HG02588 (cell line): ENCODE results near the gene NBL1.

Experiments used
- ATAC-seq: cut with Tn5 transposase; IDR thresholded peaks from one replicate; pipeline ENCODE4 v1.9.1; 2021; ENCODE audit warnings: mild to moderate bottlenecking, moderate library complexity; ENCODE audit not compliant: unreplicated experiment

NBL1 gene

DNA sequence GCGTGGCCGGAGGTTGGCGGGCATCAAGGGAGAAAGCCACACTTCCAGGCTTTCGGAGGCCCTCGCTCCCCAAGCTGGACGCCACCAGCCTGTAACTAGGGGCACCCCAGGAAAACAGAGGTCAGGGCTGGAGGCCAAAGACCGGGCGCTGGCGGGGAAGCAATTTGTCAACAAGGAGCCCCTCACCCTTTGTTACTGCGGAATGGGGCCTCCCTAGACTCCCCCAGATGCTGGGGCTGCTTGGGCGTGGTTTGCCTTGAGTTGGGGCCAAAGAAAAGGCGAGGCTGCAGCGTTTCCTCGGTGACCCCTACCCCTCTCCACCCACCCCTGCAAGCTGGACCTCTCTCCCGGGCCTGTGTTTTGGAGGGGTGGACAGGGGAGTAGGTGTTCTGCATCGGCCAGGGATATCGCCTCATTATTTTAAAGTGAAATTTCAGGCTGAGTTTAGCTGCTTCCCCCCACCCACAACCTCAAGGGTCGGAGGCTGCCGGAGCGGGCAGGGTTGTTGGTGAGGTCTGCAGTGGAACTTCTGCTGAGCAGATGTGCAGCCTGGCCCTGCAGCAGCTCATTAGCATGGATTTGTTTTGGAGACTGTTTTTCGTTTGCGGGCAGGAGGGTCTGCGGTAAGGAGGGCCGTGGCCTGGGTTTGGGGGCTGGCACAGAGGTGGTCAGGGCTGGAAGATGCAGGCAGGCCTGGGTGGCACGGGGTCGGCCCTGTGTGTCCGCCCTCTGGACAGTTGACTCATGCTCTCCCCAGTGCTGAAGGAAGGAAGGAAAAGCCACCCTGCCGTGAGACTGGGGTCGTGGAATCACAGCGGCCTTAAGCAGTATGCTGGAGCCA lies 1.5 kb downstream of the NBL1 start:
- ATAC-seq, result no peak

DNA sequence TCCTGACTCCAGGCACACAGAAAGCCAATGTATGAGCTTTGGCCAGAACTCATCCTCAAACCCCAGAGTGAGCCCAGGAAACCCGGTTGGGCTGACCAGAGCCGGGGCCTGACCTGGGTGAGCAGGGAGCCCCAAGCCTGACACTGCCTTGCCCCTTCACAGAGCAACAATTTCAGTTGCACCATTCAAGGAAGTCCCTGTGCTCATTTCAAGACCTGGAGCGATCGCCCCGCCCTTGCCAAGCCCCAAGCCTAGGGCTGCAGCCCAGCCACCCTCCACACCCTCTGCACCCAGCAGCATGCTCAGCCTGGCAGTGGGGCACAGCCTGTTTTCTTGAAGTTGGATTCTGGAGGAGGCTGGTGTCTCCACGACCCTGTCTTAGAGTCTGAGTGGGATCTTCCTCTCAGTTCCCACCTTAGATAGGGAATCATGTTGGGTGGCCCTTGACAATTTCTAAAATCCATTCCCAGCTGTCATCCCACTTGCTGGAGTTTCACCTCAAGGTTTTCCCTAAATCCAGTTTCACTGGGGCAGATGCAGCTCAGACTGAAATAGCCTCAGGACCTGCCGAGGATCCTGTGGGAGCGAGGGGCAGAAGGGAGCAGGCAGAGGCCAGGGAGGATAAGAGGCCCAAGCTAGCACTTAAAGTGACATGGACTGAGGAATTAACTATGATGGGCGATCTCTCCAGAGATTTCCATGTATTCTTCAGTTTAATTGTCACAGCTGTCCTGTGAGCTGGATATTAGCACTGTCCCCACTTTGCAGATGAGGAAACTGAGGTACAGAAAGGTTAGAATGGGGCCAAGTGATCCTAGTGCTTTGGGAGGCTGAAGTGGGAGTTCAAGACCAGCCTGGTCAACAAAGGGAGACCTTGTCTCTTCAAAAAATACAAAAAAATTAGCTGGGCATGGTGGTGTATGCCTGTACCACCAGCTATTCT lies 2.5 kb downstream of the NBL1 start:
- ATAC-seq, result no peak

DNA sequence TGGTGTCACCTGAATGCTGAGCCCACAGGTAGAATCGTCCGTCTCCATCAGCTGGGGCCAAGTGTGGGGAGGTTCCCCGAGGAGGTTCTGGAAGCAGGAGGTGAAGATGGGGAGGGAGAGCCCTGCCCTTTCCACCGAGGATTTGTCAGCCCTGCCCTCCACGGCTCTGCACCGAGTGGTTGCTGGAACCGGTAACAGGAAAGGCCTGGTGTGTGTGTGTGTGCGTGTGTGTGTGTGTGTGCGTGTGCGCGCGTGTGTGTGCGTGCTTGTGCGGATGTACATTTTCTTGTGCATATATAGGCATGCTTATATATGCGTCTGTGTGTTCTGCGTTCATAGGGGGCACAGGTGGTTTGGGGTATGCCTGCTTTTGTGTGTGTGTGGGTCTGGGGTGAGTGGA lies 3.5 kb downstream of the NBL1 start:
- no peak for ATAC-seq

DNA sequence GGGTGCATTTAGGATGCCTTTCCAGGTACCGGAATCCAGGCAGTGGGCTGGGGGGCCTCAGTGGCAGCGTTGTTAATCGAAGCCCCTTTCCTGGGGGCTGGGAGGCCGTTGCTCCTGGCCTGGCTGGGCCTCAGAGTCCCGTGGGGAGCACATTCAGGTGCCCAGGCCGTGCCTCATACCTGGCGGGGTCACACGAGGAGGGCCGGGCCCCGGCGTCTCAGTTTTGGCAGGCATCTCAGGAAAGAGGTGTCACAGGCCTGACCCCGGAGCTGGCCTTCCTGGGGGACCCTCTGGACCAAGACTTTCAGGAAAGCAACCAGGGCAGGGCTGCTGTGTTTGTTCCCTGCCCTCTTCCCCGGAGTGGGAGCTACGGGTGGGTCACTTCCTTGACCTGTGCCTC lies 4.1 kb downstream of the NBL1 start:
- no peak for ATAC-seq

DNA sequence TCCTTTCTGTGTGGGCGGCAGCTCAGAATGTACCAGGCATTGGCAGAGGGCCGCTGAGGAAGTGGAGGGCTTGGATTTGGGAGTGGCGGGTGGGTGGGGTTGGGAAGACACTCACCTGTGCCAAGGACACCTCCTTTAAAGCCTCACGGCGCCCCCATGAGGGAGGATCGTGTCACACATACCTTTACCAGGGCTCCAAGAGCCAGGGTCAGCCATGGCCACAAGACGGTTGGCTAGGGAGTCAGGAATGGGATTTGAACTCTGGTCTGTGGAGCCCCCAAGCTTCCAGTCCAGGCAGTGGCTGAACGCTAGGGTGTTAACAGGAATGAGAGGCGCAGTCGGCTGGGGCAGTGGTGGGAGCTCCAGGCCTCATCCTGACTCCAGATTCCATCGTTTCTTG lies 4.6 kb downstream of the NBL1 start:
- no peak for ATAC-seq

DNA sequence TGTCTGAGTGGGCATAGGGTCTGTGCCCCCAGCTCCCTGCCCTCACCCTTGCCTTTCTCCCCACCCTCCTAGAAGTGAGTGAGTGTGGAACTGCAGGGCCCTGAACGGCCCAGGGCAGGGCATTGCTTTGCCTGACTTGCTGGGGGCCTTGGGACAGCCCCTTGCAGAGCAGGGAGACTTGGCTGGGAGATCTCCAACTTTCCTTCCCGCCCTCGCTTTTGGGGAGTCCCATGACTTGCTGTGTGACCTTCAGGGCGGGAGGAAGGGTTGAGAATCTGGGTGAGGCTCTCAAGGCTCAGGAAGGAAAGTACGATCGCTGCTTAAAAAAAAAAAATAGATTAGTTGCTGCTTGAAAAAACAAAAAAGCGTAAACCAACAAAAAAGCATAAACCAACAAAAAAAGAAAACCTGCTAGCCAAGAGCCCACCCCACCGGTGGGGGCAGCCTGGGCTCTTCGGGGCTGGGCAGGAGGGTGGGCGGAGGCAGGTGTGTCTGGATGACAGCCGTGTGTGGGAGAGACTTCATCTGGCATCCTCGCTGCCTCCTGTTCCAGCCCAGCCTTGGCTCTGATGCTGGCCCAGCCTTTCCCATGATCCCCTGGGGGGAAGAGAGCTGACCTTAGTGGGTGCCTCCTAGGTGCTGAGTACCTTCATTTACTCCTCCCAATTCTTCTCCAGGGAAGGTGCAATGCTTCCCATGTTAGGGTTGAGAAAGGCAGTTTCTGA lies 6.5 kb downstream of the NBL1 start:
- ATAC-seq, result no peak

DNA sequence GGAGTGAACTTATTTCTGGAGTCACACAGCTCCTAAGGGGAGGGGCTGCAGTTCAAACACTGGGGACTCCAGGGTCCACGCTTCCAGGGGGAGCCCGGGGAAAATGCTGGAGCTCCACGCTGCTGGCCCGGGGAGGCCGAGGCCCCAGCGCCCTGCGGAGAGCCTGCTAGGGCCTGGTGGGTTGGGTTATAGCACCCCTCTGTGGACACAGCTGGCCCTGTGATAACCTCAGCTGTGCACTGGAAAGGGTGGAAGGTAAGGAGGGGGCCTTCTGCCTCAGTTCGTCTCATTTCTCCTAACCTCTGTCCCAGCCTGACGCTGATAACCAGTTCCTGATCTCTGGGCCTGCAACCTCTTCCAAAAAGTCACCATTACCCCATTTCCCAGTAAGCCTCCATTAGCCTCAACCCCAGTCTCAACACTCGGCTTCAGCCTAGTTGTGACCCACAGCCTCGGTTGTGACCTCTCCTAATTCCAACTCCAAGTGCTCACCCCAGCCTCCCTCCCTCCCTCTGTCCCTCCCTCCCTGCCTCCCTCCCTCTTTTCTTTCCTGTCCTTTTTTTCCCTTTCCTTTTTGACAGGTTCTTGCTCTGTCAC lies 7.1 kb downstream of the NBL1 start:
- ATAC-seq, result no peak

DNA sequence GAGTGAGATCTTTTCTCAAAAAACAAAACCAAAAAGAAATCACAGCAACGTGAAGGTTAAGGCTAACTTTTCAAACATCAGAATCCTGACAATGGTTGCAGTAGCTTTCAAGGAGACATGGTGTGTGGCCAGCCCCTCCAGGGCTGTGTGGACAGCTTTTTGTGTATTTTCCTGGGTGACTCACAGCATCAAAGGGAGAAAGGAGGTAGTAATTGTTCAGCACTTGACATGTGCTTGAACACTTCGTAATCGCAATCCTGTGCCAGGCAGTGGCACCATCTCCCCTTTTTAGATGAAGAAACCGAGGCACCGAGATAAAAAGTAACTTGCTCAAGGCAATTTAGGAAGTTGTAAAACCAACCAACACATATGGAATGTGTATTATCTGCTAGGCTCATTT lies 10.3 kb downstream of the NBL1 start:
- no peak for ATAC-seq

DNA sequence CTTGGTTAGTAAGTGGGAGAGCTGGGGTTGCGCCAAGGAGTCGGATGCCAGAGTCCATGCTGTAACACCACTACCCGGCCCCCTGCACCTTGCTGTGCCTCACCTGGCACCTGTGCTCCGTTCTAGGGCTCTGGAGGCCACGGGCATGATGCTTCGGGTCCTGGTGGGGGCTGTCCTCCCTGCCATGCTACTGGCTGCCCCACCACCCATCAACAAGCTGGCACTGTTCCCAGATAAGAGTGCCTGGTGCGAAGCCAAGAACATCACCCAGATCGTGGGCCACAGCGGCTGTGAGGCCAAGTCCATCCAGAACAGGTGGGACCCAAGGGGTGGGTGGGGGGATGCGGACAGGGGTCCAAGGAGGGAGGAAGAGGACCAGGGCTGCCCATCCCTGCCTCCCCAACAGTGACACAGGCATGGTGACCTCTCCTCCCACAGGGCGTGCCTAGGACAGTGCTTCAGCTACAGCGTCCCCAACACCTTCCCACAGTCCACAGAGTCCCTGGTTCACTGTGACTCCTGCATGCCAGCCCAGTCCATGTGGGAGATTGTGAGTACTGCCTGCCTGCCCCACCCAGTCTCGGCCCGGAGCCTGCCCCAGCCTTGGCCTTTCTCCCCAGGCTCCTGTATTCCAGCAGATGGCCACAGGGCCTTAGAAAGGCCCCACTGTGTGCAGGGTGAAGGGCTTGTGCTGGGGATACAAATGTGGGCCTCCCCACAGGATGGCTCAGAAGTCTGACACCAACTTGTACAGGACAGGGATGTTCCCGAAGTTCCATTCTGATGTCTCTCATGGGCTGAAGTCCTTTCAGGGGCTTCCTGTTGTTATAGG lies 11.0 kb downstream of the NBL1 start:
- ATAC-seq, result no peak

DNA sequence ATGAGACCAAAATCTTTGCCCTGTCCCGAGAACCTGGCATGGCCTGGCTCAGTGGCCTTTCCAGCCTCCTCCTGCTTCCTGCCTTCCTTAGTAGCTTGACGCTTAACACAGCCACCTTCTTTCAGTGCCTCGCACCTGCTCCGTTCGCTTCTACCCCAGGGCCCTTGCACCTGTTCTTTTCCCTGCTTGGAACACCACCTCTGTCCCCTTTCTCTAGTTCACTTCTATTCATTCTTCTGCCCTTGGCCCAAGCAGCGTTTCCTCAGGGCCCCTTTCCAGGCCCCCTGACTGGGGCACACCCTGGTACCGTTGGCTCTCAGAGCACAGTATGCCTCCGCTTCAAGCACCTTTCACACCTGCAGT lies 11.6 kb downstream of the NBL1 start:
- no peak for ATAC-seq

DNA sequence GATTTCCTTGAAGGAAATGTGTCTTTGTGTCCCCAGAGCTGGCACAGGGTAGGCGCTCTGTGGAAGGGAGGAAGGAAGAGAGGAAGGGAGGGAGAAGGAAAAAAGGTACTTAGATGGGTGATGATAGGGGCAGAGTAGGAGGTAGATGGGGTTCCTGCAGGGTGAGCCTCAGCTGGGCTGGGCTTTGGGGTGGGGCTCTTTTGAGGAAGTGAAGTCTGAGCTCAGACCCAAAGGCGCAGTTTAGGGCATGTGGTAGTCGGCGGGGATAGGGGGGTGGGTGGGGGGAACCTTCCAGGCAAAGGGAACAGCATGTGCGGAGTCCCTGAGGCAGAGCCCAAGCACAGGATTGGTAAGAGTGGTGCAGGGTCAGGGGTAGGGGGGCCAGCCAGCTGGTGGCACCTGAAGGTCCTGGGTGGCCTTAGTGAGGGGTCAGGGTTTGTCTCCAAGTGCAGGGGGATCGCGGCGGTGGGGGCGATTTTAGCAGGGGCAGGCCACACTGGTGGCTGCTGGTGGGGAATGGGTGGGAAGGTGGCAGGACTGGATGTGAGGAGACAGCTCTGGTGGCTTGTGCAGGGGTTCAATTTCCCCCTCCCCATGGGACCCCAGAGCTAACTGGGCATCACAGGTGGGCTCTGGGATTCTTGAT lies 12.1 kb downstream of the NBL1 start:
- no peak for ATAC-seq

DNA sequence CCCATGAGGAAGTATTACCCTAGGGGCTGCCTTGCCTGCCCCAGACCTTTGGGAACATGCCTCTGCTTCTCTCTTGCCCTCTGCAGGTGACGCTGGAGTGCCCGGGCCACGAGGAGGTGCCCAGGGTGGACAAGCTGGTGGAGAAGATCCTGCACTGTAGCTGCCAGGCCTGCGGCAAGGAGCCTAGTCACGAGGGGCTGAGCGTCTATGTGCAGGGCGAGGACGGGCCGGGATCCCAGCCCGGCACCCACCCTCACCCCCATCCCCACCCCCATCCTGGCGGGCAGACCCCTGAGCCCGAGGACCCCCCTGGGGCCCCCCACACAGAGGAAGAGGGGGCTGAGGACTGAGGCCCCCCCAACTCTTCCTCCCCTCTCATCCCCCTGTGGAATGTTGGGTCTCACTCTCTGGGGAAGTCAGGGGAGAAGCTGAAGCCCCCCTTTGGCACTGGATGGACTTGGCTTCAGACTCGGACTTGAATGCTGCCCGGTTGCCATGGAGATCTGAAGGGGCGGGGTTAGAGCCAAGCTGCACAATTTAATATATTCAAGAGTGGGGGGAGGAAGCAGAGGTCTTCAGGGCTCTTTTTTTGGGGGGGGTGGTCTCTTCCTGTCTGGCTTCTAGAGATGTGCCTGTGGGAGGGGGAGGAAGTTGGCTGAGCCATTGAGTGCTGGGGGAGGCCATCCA lies 12.8 kb downstream of the NBL1 start:
- no peak for ATAC-seq

DNA sequence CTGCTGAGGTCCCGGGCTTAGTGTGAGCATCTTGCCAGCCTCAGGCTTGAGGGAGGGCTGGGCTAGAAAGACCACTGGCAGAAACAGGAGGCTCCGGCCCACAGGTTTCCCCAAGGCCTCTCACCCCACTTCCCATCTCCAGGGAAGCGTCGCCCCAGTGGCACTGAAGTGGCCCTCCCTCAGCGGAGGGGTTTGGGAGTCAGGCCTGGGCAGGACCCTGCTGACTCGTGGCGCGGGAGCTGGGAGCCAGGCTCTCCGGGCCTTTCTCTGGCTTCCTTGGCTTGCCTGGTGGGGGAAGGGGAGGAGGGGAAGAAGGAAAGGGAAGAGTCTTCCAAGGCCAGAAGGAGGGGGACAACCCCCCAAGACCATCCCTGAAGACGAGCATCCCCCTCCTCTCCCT lies 13.4 kb downstream of the NBL1 start:
- ATAC-seq, result no peak

DNA sequence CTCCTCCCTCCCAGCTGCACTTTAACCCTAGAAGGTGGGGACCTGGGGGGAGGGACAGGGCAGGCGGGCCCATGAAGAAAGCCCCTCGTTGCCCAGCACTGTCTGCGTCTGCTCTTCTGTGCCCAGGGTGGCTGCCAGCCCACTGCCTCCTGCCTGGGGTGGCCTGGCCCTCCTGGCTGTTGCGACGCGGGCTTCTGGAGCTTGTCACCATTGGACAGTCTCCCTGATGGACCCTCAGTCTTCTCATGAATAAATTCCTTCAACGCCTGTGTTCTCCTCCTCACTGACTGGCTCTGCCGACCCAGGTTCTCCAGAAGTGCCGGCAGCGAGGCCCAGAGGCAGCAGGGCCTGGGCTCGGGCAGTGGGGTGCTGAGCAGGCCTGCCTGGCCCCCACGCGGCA lies 14.1 kb downstream of the NBL1 start:
- no peak for ATAC-seq

DNA sequence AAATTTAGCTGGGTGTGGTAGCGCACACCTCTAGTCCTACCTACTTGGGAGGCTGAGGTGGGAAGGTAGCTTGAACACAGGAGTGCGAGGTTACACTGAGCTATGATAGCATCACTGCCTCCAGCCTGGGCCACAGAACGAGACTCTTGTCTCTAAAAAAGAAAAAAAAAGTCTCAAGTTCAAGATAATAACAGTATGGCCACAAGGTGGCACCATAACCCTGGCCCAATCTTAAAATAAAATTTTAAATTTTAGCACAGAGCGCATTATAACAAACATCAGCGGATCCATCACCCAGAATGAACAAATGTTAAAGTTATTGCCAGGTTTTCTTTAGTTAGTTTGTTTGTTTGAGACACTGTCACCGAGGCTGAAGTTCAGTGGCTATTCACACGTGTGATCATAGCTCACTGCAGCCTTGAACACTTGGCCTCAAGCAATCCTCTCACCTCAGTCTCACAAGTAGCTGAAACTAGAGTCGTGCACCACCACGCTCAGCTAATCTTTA lies 17.7 kb downstream of the NBL1 start:
- ATAC-seq, result no peak

DNA sequence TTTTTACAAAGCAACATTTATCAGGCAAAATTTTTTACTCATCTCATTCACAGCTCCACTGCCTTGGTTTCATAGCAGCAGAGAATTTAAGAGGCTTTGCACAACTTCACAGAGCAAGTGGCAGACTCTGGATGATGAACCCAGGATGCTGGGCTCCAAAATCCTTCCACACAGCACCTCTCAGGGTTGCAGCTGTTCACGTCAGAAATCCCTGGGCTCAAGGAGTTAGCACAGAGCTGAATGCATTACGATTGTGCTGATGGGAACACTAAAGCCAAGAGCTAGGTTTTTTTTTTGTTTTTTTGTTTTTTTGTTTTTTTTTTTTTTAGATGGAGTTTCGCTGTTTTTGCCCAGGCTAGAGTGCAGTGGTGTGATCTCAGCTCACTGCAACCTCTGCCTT lies 18.2 kb downstream of the NBL1 start:
- no peak for ATAC-seq

DNA sequence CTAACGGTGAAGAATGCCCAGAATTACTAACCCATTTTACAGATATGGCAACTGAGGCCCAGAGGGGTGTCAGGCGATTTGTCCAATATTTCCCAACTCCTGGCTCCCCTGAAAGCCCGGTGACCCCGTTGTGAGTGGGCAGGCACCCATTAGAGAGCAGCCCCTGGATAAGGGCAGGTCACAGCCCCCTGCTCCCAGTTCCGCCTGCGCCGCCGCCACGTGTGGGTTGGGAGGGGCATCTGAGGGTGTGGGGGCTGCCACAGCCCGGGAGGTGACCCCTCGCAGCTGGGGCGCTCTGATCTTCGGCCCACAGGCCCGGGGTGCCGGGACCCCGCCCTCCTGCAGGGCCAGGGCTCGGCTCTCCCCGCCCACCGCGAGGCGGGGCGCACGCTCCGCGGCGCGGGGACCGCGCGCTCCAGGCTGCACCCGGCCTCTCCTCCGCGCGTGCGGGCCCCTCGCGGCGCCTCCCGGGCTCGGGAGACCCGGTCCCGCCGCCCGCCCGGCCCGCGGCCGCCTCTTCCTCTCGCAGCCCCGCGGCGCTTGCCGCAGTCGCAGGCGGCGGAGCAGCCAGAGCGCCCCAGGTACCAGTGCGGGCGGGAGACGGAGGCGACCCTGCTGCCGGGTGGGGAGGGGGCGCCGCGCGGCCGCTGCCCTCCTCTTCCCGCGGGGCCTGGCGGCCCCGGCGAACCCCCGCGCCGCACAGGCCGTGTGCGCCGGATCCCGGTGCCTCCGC lies 20.5 kb downstream of the NBL1 start, which contains the start of gene HTR6:
Gene HTR6 (plus strand): TSS at position 423 of the 733 bp plus-strand sequence. CDS start 879 bp downstream, outside the sequence.
- ATAC-seq, result no peak

DNA sequence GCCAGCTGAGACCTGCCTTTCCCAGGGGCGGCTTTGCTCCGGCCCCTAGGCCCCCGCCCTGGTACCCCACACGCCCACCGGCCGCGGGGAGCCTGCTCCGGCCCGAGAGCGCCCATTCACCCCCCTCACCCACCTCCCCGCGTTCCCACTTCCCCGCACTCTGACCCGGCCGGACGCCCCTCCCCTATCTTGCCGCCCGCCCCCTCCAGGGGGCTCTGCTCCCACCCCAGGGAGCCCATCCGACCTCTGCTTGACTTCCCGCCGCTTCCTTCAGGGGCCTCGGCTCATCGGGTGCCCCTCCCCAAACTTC lies 21.0 kb downstream of the NBL1 start:
- no peak for ATAC-seq
